Fibroblast of lung (primary cell): ENCODE measurements around the gene ZNF804B.

ENCODE experiments used
- CTCF ChIP-seq, 2 donors: IDR thresholded peaks in 1 of 2; conservative IDR thresholded peaks in 1 of 2; 1 replicate in 1 of 2; 2 replicates in 1 of 2; pipeline ENCODE4 v1.5.1; 2011 to 2012; ENCODE audit warnings: low read length in 2 of 2, control low read depth in 1 of 2, inconsistent platforms in 1 of 2, low read depth in 1 of 2, mild to moderate bottlenecking in 1 of 2
- EZH2 ChIP-seq: IDR thresholded peaks from 2 replicates; pipeline ENCODE4 v1.5.1; 2012; ENCODE audit warnings: low read length, control low read depth, mild to moderate bottlenecking; ENCODE audit errors: missing control alignments

DNA sequence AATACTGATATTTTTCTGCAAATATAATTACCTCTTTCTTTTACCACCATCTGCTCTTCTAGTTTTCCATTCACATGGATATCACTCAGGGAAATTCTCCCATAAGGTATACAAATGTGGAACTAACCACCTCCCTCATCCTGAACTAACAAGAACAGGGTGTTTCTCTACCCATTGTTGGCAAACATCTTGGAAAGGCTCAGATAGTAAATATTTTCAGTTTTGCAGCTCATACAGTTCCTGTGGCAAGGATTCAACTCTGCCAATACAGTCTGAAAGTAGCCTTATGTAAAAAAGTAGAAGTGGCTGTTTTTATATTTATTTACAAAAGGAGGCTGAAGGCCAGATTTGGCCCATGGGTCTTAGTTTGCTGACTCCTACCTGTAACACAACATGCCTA, 549.0 kb downstream of the ZNF804B start:
- TF ChIP-seq CTCF (conservative IDR thresholded peaks at IDR 0.05 in 1 of 2, IDR thresholded peaks at IDR 0.05 in 1 of 2; ENCODE audit: low read depth in 1 of 2, low read length in 2 of 2) (no peak), EZH2 (no peak)
